Activated CD4-positive, alpha-beta T cell treated with anti-CD3 and anti-CD28 coated beads, Interleukin-2, amount 50 U/mL, for 24 hours (primary cell): ENCODE results near the gene GRAMD2B.
A peak's percentile ranks its signal among the peaks of the same experiment; 100 is the strongest.
"Not testable (repeated sequence)": the region's sequence is repeated elsewhere in the genome, so short reads cannot be mapped to it uniquely, and the experiment has no call there.

Source experiments
- DNase-seq, 2 donors: peaks; one replicate each; pipeline ENCODE4 v3.0.0-alpha.2; 2020; ENCODE audit warnings: low read depth in 1 of 2, low spot score in 1 of 2

Gene GRAMD2B

GRCh38 chr5:126403876-126404275 lies 19.3 kb upstream of the GRAMD2B start:
- DNase-seq: no peak

- DNase-seq: no peak
Observed at GRCh38 chr5:126410623-126411022, 12.6 kb upstream of the GRAMD2B start.

GRCh38 chr5:126413856-126414255 lies 9.4 kb upstream of the GRAMD2B start:
- DNase-seq: no peak

GRCh38 chr5:126414874-126415502 lies 8.2 kb upstream of the GRAMD2B start:
- DNase-seq: no peak

- DNase-seq: no peak
Observed at GRCh38 chr5:126415789-126416188, 7.4 kb upstream of the GRAMD2B start.

- no peak for DNase-seq
Observed at GRCh38 chr5:126416266-126416925, 6.8 kb upstream of the GRAMD2B start.

- no peak for DNase-seq
Observed at GRCh38 chr5:126417178-126417577, 6.0 kb upstream of the GRAMD2B start.

GRCh38 chr5:126419102-126419501 lies 4.1 kb upstream of the GRAMD2B start:
- DNase-seq: no peak

GRCh38 chr5:126428421-126428820 lies 5.2 kb downstream of the GRAMD2B start:
- DNase-seq: no peak

- no peak for DNase-seq
Observed at GRCh38 chr5:126430631-126431030, 7.4 kb downstream of the GRAMD2B start.

GRCh38 chr5:126433701-126434100 lies 10.5 kb downstream of the GRAMD2B start:
- DNase-seq: no peak

GRCh38 chr5:126435261-126435660 lies 12.1 kb downstream of the GRAMD2B start:
- no peak for DNase-seq

GRCh38 chr5:126435714-126436113 lies 12.5 kb downstream of the GRAMD2B start:
- DNase-seq: no peak

GRCh38 chr5:126437721-126438120 lies 14.5 kb downstream of the GRAMD2B start:
- no peak for DNase-seq

GRCh38 chr5:126438267-126438666 lies 15.1 kb downstream of the GRAMD2B start:
- DNase-seq: no peak

- no peak for DNase-seq
Observed at GRCh38 chr5:126438868-126439267, 15.7 kb downstream of the GRAMD2B start.

GRCh38 chr5:126439724-126440123 lies 16.5 kb downstream of the GRAMD2B start:
- DNase-seq: not testable (repeated sequence)

- no peak for DNase-seq
Observed at GRCh38 chr5:126441230-126441629, 18.0 kb downstream of the GRAMD2B start.

GRCh38 chr5:126443374-126443851 lies 20.2 kb downstream of the GRAMD2B start:
- DNase-seq: no peak

- DNase-seq: no peak
Observed at GRCh38 chr5:126444137-126444536, 20.9 kb downstream of the GRAMD2B start.

- no peak for DNase-seq
Observed at GRCh38 chr5:126445502-126446174, 22.4 kb downstream of the GRAMD2B start.

- peak in 1 of 2 donors; percentile 60 for DNase-seq
Observed at GRCh38 chr5:126446498-126447224, 23.5 kb downstream of the GRAMD2B start.
